H9 (cell line): ENCODE measurements around the gene GABRG1. TPM values are rescaled to one million over a fixed set of nuclear protein-coding genes. Genes with fewer than 3 reads are reported as not detected.

Experiments
- DNase-seq: peaks from one replicate; pipeline ENCODE4 v3.0.0-alpha.2; 2017
- H2AFZ ChIP-seq: one replicate; pipeline ENCODE4 v1.6.1; 2013; ENCODE audit warnings: mild to moderate bottlenecking, low read length, control low read depth, moderate library complexity
- H2AK5ac ChIP-seq: 2 replicates; pipeline ENCODE4 v1.6.1; 2013; ENCODE audit warnings: low read length, control low read depth, mixed read lengths; ENCODE audit not compliant: insufficient read length
- H2BK120ac ChIP-seq: one replicate; pipeline ENCODE4 v1.6.1; 2013; ENCODE audit warnings: low read depth, mild to moderate bottlenecking, low read length, control low read depth, inconsistent platforms; ENCODE audit not compliant: poor library complexity, severe bottlenecking
- H2BK12ac ChIP-seq: 2 replicates; pipeline ENCODE4 v1.6.1; 2013; ENCODE audit warnings: low read length, control low read depth, mixed read lengths, low read depth; ENCODE audit not compliant: insufficient read length
- H2BK15ac ChIP-seq: 2 replicates; pipeline ENCODE4 v1.6.1; 2013; ENCODE audit warnings: low read depth, low read length, control low read depth
- H2BK20ac ChIP-seq: one replicate; pipeline ENCODE4 v1.6.1; 2013; ENCODE audit warnings: low read depth, mild to moderate bottlenecking, low read length, control low read depth, inconsistent platforms; ENCODE audit not compliant: poor library complexity, severe bottlenecking
- H2BK5ac ChIP-seq: 2 replicates; pipeline ENCODE4 v1.6.1; 2013; ENCODE audit warnings: low read length, control low read depth, mixed read lengths; ENCODE audit not compliant: insufficient read length
- H3K14ac ChIP-seq: 2 replicates; pipeline ENCODE4 v1.6.1; 2013; ENCODE audit warnings: low read length, control low read depth; ENCODE audit not compliant: insufficient read depth
- H3K18ac ChIP-seq: 2 replicates; pipeline ENCODE4 v1.6.1; 2013; ENCODE audit warnings: low read depth, mild to moderate bottlenecking, mixed read lengths, low read length, control low read depth; ENCODE audit not compliant: insufficient read length
- H3K23ac ChIP-seq: 2 replicates; pipeline ENCODE4 v1.6.1; 2013; ENCODE audit warnings: low read length, control low read depth, mixed read lengths, low read depth; ENCODE audit not compliant: insufficient read length
- H3K23me2 ChIP-seq: 2 replicates; pipeline ENCODE4 v1.6.1; 2013; ENCODE audit warnings: low read depth, mild to moderate bottlenecking, mixed read lengths, low read length, control low read depth; ENCODE audit not compliant: insufficient read length, poor library complexity, severe bottlenecking
- H3K27ac ChIP-seq: 2 replicates; pipeline ENCODE4 v1.5.1; 2013; ENCODE audit warnings: low read length, control low read depth, mixed read lengths, low read depth; ENCODE audit not compliant: insufficient read length
- H3K27me3 ChIP-seq: 2 replicates; pipeline ENCODE4 v1.6.1; 2013; ENCODE audit warnings: low read length, control low read depth, inconsistent platforms; ENCODE audit not compliant: insufficient read depth
- H3K4ac ChIP-seq: 2 replicates; pipeline ENCODE4 v1.6.1; 2013; ENCODE audit warnings: low read depth, mild to moderate bottlenecking, control low read depth, inconsistent platforms, low read length, moderate library complexity
- H3K4me1 ChIP-seq: 2 replicates; pipeline ENCODE4 v1.6.1; 2013; ENCODE audit warnings: low read length, control low read depth, inconsistent platforms; ENCODE audit not compliant: insufficient read depth
- H3K4me2 ChIP-seq: 2 replicates; pipeline ENCODE4 v1.6.1; 2013; ENCODE audit warnings: low read length, control low read depth, mixed read lengths; ENCODE audit not compliant: insufficient read length, insufficient read depth
- H3K56ac ChIP-seq: 2 replicates; pipeline ENCODE4 v1.6.1; 2013; ENCODE audit warnings: low read depth, mild to moderate bottlenecking, mixed read lengths, low read length, control low read depth; ENCODE audit not compliant: insufficient read length
- H3K79me1 ChIP-seq: 2 replicates; pipeline ENCODE4 v1.6.1; 2013; ENCODE audit warnings: low read depth, mild to moderate bottlenecking, moderate library complexity, low read length, control low read depth, inconsistent platforms; ENCODE audit not compliant: insufficient read depth, poor library complexity, severe bottlenecking
- H3K79me2 ChIP-seq: 2 replicates; pipeline ENCODE4 v1.6.1; 2013; ENCODE audit warnings: low read length, control low read depth, inconsistent platforms; ENCODE audit not compliant: insufficient read depth
- H3K9ac ChIP-seq: 2 replicates; pipeline ENCODE4 v1.6.1; 2013; ENCODE audit warnings: low read length, control low read depth, mixed read lengths; ENCODE audit not compliant: insufficient read length; ENCODE audit errors: extremely low read depth
- H3K9me3 ChIP-seq: one replicate; pipeline ENCODE4 v1.6.1; 2013; ENCODE audit warnings: low read depth, low read length, inconsistent platforms; ENCODE audit not compliant: control insufficient read depth
- H3T11ph ChIP-seq: one replicate; pipeline ENCODE4 v1.6.1; 2013; ENCODE audit warnings: mild to moderate bottlenecking, low read length, control low read depth, inconsistent platforms
- H4K20me1 ChIP-seq: one replicate; pipeline ENCODE4 v1.6.1; 2013; ENCODE audit not compliant: control insufficient read depth, insufficient read length, insufficient read depth
- H4K5ac ChIP-seq: 2 replicates; pipeline ENCODE4 v1.6.1; 2013; ENCODE audit warnings: low read depth, mild to moderate bottlenecking, mixed read lengths, low read length, control low read depth; ENCODE audit not compliant: insufficient read length
- H4K8ac ChIP-seq: replicated peaks from 2 replicates; pipeline ENCODE4 v1.6.1; 2013; ENCODE audit warnings: low read length, control low read depth, mixed read lengths, low read depth; ENCODE audit not compliant: insufficient read length
- H4K91ac ChIP-seq: 2 replicates; pipeline ENCODE4 v1.6.1; 2013; ENCODE audit warnings: low read depth, mild to moderate bottlenecking, moderate library complexity, mixed read lengths, low read length, control low read depth; ENCODE audit not compliant: insufficient read length
- H3K27ac Mint-ChIP-seq, 3 experiments: 2 replicates in 2 of 3; 3 replicates in 1 of 3; pipeline ENCODE4 v1.8.0; 2020 to 2021; ENCODE audit warnings: mixed read lengths in 3 of 3, mild to moderate bottlenecking in 1 of 3, moderate library complexity in 1 of 3
- H3K27me3 Mint-ChIP-seq: 2 replicates; pipeline ENCODE4 v1.8.0; 2021; ENCODE audit warnings: low read depth, mild to moderate bottlenecking, moderate library complexity, mixed read lengths
- H3K36me3 Mint-ChIP-seq, 3 experiments: 2 replicates in 2 of 3; 3 replicates in 1 of 3; pipeline ENCODE4 v1.8.0; 2020 to 2021; ENCODE audit warnings: low read depth in 3 of 3, mixed read lengths in 3 of 3; ENCODE audit not compliant: insufficient read depth in 1 of 3
- H3K4me1 Mint-ChIP-seq, 2 experiments: 2 replicates each; pipeline ENCODE4 v1.8.0; 2020; ENCODE audit warnings: mixed read lengths in 2 of 2
- H3K4me3 Mint-ChIP-seq, 2 experiments: 2 replicates in 1 of 2; 3 replicates in 1 of 2; pipeline ENCODE4 v1.8.0; 2020 to 2021; ENCODE audit warnings: mild to moderate bottlenecking in 2 of 2, mixed read lengths in 2 of 2, moderate library complexity in 1 of 2
- H3K9me3 Mint-ChIP-seq, 2 experiments: 2 replicates in 1 of 2; 3 replicates in 1 of 2; pipeline ENCODE4 v1.8.0; 2020; ENCODE audit warnings: mild to moderate bottlenecking in 2 of 2, mixed read lengths in 2 of 2, moderate library complexity in 1 of 2
- CTCF ChIP-seq: fragments of 200-600 bp; sonication (generic); conservative IDR thresholded peaks from 3 replicates; pipeline ENCODE4 v1.8.0; 2021; ENCODE audit warnings: antibody characterized with exemption, mild to moderate bottlenecking
- total RNA-seq: library from RNA; stranded (reverse); gene quantifications from 2 replicates; pipeline ENCODE4 v1.2.1, GENCODE V29; 2021

Gene GABRG1
- total RNA-seq, 1 experiment from 2014 or later, result 0.11 TPM

GRCh38 chr4:45992728-45993127 lies 131.1 kb downstream of the GABRG1 start:
- Histone ChIP-seq H4K8ac (no peak overlapping the region), H2BK120ac (no peak overlapping the region), H3K4me2 (no peak overlapping the region), H2BK15ac (no peak overlapping the region), H3K23ac (no peak overlapping the region), H3K27me3 (no peaks in the 10 kb centered on the region), H4K20me1 (no peaks in the 10 kb centered on the region), H3K4ac (no peak overlapping the region), H3T11ph (no peak overlapping the region), H3K14ac (no peak overlapping the region), H2AFZ (no peak overlapping the region), H3K27ac (no peak overlapping the region), H4K91ac (no peak overlapping the region), H3K56ac (no peak overlapping the region), H3K9me3 (no peaks in the 10 kb centered on the region), H2BK20ac (no peak overlapping the region), H2BK5ac (no peak overlapping the region), H3K4me1 (no peaks in the 10 kb centered on the region), H3K79me2 (no peaks in the 10 kb centered on the region), H2BK12ac (no peak overlapping the region), H3K9ac (no peak overlapping the region), H3K79me1 (no peaks in the 10 kb centered on the region), H3K23me2 (no peaks in the 10 kb centered on the region), H3K18ac (no peak overlapping the region), H2AK5ac (no peak overlapping the region), H4K5ac (no peak overlapping the region)
- H3K36me3 Mint-ChIP-seq, result no peaks in the 10 kb centered on the region
- H3K4me1 Mint-ChIP-seq, result peaks cover 0 to 3% of the 10 kb centered on the region in 2 experiments; a peak in 1 of 4 replicates
- H3K27me3 Mint-ChIP-seq, result no peaks in the 10 kb centered on the region
- no peaks in the 10 kb centered on the region; a peak in 3 of 5 replicates for H3K9me3 Mint-ChIP-seq
- TF ChIP-seq CTCF, result no peak
- no peak overlapping the region for H3K4me3 Mint-ChIP-seq
- no peak for DNase-seq
- no peak overlapping the region for H3K27ac Mint-ChIP-seq
